ENCODE results near the gene RGS12. TPM values are rescaled to one million over a fixed set of nuclear protein-coding genes. Genes with fewer than 3 reads are reported as not detected.
A peak's percentile ranks its signal among the peaks of the same experiment; 100 is the strongest.

The RGS12 gene
- total and polyA plus RNA-seq, 10 donors, result 7.5 to 36.2 (median 20.1) TPM

DNA sequence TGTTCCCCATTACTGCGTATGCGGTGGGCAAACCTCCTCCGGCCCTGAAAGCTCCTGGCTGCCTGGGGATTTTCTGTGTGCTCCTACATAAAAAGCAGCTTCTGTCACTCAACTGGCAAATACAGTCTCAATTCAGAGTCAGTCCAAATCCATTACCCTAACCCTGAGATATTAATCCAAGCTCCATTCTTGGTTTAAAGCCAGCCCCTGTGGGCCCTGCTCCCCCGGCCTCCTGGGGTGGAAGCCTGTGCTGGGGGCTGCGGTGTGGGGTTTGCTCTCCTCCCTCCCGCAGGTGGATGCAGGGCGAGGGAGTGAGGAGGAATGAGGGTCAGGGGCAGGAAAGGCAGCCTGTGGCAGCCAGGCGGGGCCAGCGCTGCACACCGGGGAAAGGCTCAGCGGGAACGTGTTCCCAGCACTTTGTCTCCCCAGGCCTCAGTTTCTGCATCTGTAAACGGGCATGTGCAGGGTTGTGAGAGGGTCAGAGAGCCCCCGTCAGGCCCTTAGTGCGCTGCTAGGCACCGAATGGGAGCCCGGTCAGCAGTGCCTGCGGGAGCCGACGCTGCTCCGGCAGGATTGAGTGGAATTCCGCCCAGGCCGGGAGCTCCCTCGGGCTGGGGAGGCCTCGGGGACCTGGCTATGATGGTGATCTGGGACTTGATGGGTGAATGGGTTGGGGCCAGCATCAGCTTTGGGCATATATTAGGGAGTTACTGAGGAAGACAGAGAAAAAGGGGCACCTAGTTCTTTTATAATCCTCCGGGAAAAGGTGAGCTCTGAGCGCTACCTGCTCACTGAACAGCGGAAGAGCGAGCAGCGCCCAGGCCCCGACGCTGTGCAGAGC lies 6.3 kb upstream of the RGS12 start:
- H3K36me3 ChIP-seq, result no peaks in the 10 kb centered on the region
- H3K9me3 ChIP-seq, result peaks cover 0 to 5% (median 0%) of the 10 kb centered on the region in 8 donors
- intact Hi-C loops (cut with DNase I; ENCODE audit: low total_unique reads), result loop anchor here (10.0 kb wide), 1 partner anchor 82 kb away; no protein-coding TSS in a partner anchor
- H3K4me1 ChIP-seq, result peaks cover 12 to 42% (median 28%) of the 10 kb centered on the region in 6 donors
- peaks cover 0 to 69% (median 0%) of the 10 kb centered on the region in 7 donors for H3K27me3 ChIP-seq (replicated peaks in 1 of 7)
- WGBS, 5 donors, result 75 to 82% (median 79%) methylated on average over 31 to 32 of the region's 32 CpGs
- no peak for DNase-seq
- H3K27ac ChIP-seq, result no peak overlapping the region
- peak overlapping the region in 1 of 8 donors; percentile 33 for H3K4me3 ChIP-seq
- no peak for TF ChIP-seq POLR2A (IDR thresholded peaks at IDR 0.05)
- TF ChIP-seq, protein P1, sequence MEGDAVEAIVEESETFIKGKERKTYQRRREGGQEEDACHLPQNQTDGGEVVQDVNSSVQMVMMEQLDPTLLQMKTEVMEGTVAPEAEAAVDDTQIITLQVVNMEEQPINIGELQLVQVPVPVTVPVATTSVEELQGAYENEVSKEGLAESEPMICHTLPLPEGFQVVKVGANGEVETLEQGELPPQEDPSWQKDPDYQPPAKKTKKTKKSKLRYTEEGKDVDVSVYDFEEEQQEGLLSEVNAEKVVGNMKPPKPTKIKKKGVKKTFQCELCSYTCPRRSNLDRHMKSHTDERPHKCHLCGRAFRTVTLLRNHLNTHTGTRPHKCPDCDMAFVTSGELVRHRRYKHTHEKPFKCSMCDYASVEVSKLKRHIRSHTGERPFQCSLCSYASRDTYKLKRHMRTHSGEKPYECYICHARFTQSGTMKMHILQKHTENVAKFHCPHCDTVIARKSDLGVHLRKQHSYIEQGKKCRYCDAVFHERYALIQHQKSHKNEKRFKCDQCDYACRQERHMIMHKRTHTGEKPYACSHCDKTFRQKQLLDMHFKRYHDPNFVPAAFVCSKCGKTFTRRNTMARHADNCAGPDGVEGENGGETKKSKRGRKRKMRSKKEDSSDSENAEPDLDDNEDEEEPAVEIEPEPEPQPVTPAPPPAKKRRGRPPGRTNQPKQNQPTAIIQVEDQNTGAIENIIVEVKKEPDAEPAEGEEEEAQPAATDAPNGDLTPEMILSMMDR (IDR thresholded peaks at IDR 0.05 in 8 of 11, conservative IDR thresholded peaks at IDR 0.05 in 3 of 11), result no peak
- no peak for TF ChIP-seq POLR2AphosphoS5 (IDR thresholded peaks at IDR 0.05)

- peaks cover 15 to 50% (median 36%) of the 10 kb centered on the region in 6 donors for H3K4me1 ChIP-seq
- peaks cover 0 to 77% (median 0%) of the 10 kb centered on the region in 7 donors for H3K27me3 ChIP-seq (replicated peaks in 1 of 7)
- no peak for DNase-seq
- H3K36me3 ChIP-seq, result no peaks in the 10 kb centered on the region
- intact Hi-C loops (cut with DNase I; ENCODE audit: low total_unique reads), result loop anchor here (10.0 kb wide), 1 partner anchor 83 kb away; no protein-coding TSS in a partner anchor
- H3K9me3 ChIP-seq, result no peaks in the 10 kb centered on the region
- no peak overlapping the region for H3K27ac ChIP-seq
- H3K4me3 ChIP-seq, result no peak overlapping the region
- TF ChIP-seq POLR2A (IDR thresholded peaks at IDR 0.05) (no peak), POLR2AphosphoS5 (IDR thresholded peaks at IDR 0.05) (no peak)
- TF ChIP-seq, protein P1 (IDR thresholded peaks at IDR 0.05 in 8 of 11, conservative IDR thresholded peaks at IDR 0.05 in 3 of 11), result no peak
- WGBS, 5 donors, result 67 to 75% (median 73%) methylated on average over 14 of the region's 14 CpGs
These were observed 5.4 kb upstream of the RGS12 start for GRCh38 chr4:3287271-3287971.

DNA sequence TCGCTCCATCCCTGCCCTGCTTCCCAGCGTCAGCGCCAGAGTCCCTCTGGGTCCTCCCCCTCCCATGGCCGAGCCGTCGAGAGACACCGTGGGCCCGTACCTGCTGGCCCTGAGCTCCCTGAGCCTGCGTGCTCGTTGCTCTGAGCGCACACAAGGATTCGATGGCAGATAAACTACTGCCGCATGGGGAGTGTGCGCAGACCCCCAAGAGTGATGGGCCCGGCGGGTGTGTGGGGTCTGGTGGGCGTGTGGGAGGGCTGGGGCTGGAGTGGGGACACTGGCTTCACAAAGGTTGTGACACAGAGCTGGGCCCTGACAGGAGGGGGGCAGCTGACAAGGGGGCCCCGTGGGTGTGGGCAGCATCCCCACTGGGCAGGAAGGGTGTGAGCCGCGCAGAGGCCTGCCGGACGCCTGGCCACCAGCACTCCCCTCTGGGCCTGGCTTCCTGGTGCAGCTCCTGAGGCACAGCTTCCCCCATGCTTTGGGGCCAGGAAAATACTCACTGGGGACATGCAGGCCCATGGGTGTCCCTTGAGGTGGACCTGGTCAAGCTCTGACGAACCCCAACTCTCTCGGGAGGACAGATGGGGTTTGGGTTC lies 4.8 kb upstream of the RGS12 start:
- Histone ChIP-seq H3K4me1 (peaks cover 15 to 51% (median 37%) of the 10 kb centered on the region in 6 donors), H3K27ac (no peak overlapping the region), H3K4me3 (no peak overlapping the region), H3K27me3 (replicated peaks in 1 of 7) (peaks cover 0 to 75% (median 0%) of the 10 kb centered on the region in 7 donors), H3K36me3 (no peaks in the 10 kb centered on the region), H3K9me3 (no peaks in the 10 kb centered on the region)
- TF ChIP-seq POLR2AphosphoS5 (IDR thresholded peaks at IDR 0.05) (peak in 2 of 3 donors; percentile 13 to 40), POLR2A (IDR thresholded peaks at IDR 0.05) (no peak)
- DNase-seq, result peak; percentile 78
- WGBS, 5 donors, result 79 to 91% (median 81%) methylated on average over 23 to 24 of the region's 24 CpGs
- intact Hi-C loops (cut with DNase I; ENCODE audit: low total_unique reads), result loop anchor here (10.0 kb wide), 1 partner anchor 83 kb away; no protein-coding TSS in a partner anchor

DNA sequence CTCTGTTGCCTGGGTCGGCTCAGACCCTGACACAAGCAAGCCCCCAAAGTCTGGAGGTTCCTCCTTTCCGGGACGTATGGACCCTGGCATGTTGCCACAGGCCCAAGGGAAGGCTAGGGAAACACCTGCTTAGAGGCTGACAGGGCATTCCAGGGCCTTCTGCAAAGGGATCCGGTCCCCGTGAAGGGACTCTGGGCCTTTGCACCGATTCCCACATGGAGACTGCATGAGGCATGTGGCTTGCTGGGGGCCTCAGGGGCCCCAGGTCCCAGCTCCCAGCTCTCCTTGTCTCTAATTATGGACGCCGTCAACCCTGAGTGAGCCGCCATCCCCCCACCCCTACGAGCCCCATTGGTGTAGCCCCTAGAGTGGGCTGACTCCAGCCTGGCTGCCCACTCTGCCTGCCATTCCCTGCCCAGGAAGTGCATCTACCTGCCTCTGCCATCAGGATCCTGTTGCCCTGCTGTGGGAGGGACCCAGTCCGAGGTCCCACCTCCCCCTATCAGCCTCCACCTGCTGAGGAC lies 4.2 kb upstream of the RGS12 start:
- H3K27me3 ChIP-seq (replicated peaks in 1 of 7), result peaks cover 0 to 70% (median 0%) of the 10 kb centered on the region in 7 donors
- peaks cover 15 to 55% (median 40%) of the 10 kb centered on the region in 6 donors for H3K4me1 ChIP-seq
- intact Hi-C loops (cut with DNase I; ENCODE audit: low total_unique reads), result loop anchor here (10.0 kb wide), 1 partner anchor 84 kb away; no protein-coding TSS in a partner anchor
- H3K9me3 ChIP-seq, result no peaks in the 10 kb centered on the region
- DNase-seq, result no peak
- no peak overlapping the region for H3K27ac ChIP-seq
- TF ChIP-seq, protein P1 (IDR thresholded peaks at IDR 0.05 in 8 of 11, conservative IDR thresholded peaks at IDR 0.05 in 3 of 11), result no peak
- TF ChIP-seq POLR2AphosphoS5 (IDR thresholded peaks at IDR 0.05) (no peak), POLR2A (IDR thresholded peaks at IDR 0.05) (no peak)
- no peaks in the 10 kb centered on the region for H3K36me3 ChIP-seq
- 45 to 69% (median 65%) methylated on average over 7 to 11 of the region's 11 CpGs for WGBS, 5 donors
- H3K4me3 ChIP-seq, result no peak overlapping the region

Measured in spleen (tissue), 11 donors.